ENCODE data around the gene BBLN.

- TF ChIP-seq, protein P1, sequence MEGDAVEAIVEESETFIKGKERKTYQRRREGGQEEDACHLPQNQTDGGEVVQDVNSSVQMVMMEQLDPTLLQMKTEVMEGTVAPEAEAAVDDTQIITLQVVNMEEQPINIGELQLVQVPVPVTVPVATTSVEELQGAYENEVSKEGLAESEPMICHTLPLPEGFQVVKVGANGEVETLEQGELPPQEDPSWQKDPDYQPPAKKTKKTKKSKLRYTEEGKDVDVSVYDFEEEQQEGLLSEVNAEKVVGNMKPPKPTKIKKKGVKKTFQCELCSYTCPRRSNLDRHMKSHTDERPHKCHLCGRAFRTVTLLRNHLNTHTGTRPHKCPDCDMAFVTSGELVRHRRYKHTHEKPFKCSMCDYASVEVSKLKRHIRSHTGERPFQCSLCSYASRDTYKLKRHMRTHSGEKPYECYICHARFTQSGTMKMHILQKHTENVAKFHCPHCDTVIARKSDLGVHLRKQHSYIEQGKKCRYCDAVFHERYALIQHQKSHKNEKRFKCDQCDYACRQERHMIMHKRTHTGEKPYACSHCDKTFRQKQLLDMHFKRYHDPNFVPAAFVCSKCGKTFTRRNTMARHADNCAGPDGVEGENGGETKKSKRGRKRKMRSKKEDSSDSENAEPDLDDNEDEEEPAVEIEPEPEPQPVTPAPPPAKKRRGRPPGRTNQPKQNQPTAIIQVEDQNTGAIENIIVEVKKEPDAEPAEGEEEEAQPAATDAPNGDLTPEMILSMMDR (conservative IDR thresholded peaks at IDR 0.05) = no peak
- no peak for TF ChIP-seq EZH2 (IDR thresholded peaks at IDR 0.05; ENCODE audit: low read depth)
Observed at GRCh38 chr9:128161215-128161902, 1.3 kb downstream of the BBLN start.

Data from PC-9 (cell line).